HepG2 (cell line): ENCODE measurements around the gene KAZN.

Experiments used
- FOSL1 ChIP-seq: sonication (generic); formaldehyde crosslinking; IDR thresholded peaks from 2 replicates; pipeline ENCODE4 v1.9.0; 2021; ENCODE audit warnings: missing genetic modification reagents, borderline replicate concordance
- FOXM1 ChIP-seq: sonication (generic); formaldehyde crosslinking; IDR thresholded peaks from 2 replicates; pipeline ENCODE4 v1.5.0; 2020; ENCODE audit warnings: missing genetic modification reagents
- NFE2L1 ChIP-seq: sonication (generic); formaldehyde crosslinking; IDR thresholded peaks from 2 replicates; pipeline ENCODE4 v1.4.0; 2020; ENCODE audit warnings: missing genetic modification reagents, mild to moderate bottlenecking, borderline replicate concordance
- PCBP2 ChIP-seq: fragments of 200-400 bp; formaldehyde crosslinking; optimal IDR thresholded peaks from 2 replicates; pipeline ENCODE3; 2018; ENCODE audit warnings: low read length, low read depth; ENCODE audit not compliant: poor library complexity, severe bottlenecking
- RBM39 ChIP-seq: fragments of 200-400 bp; formaldehyde crosslinking; IDR thresholded peaks from one replicate; pipeline ENCODE4 v1.6.1; 2018; ENCODE audit warnings: antibody characterized with exemption, mild to moderate bottlenecking, low read depth, low read length; ENCODE audit not compliant: poor library complexity, severe bottlenecking
- SUZ12 ChIP-seq: fragments of 150-350 bp; IDR thresholded peaks from 2 replicates; pipeline ENCODE4 v1.6.1; 2014; ENCODE audit warnings: low read depth, low read length
- TAF1 ChIP-seq: sonication (generic); formaldehyde crosslinking; IDR thresholded peaks from 2 replicates; pipeline ENCODE4 v1.4.0; 2020; ENCODE audit warnings: missing genetic modification reagents
- ZBTB21 ChIP-seq: sonication (generic); formaldehyde crosslinking; IDR thresholded peaks from 2 replicates; pipeline ENCODE4 v1.4.0; 2020; ENCODE audit warnings: missing genetic modification reagents
- ZMAT3 ChIP-seq: sonication (generic); formaldehyde crosslinking; conservative IDR thresholded peaks from 2 replicates; pipeline ENCODE4 v1.7.0; 2021; ENCODE audit warnings: missing genetic modification reagents
- ZNF644 ChIP-seq: IDR thresholded peaks from 2 replicates; pipeline ENCODE4 v1.6.1; 2016; ENCODE audit warnings: low read depth
- TF ChIP-seq, protein P1 (sequence below): sonication (generic); formaldehyde crosslinking; IDR thresholded peaks from 2 replicates; pipeline ENCODE4 v1.8.1; 2022; ENCODE audit warnings: low read depth, mild to moderate bottlenecking, missing genetic modification reagents
- TF ChIP-seq, protein P2 (sequence below): sonication (generic); formaldehyde crosslinking; IDR thresholded peaks from 2 replicates; pipeline ENCODE4 v1.5.0; 2020; ENCODE audit warnings: missing genetic modification reagents
- TF ChIP-seq, protein P3 (sequence below): sonication (generic); formaldehyde crosslinking; IDR thresholded peaks from 2 replicates; pipeline ENCODE4 v1.8.0; 2022; ENCODE audit warnings: mild to moderate bottlenecking, missing genetic modification reagents; ENCODE audit not compliant: insufficient replicate concordance
- TF ChIP-seq, protein P4 (sequence below): sonication (generic); formaldehyde crosslinking; IDR thresholded peaks from 2 replicates; pipeline ENCODE4 v1.8.0; 2022; ENCODE audit warnings: mild to moderate bottlenecking, missing genetic modification reagents, moderate library complexity

DNA sequence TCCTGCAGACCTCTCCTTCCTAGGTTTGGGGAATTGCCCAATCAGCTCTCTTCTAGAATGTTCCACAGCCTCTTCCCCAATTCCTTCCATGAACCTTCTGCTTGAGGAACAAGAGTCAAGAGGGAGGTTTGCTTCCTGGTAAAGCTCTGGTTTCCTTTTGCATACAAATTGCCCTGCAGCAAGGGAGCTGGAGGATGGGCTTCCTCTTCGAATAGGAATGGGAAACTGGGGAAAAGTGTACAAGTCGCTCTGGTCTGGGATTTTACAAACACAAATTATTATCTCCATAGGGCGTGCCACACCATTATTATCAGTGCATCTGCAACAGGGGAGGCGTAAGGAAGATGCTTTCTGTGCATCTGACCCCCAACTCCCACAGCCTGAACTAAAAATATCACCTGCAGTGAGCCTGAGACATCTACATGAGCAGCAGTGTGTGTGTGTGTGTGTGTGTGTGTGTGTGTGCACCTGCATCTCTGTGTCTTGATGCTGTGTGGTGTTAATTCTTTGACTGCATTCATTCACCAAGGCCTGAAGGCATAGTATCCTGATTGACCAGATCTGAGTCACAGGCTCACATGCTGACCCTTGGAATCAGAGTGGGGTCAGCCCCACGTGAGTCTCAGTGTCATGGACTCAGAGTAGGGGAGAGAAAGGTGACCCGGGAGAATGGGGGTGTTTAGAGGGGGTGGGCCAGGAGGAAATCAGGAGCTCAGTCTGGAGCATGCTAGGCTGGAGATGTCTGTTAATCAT is 272.9 kb downstream of the KAZN start:
- TF ChIP-seq PCBP2 (no peak), FOXM1 (CRISPR knock-in tag) (no peak), ZNF644 (CRISPR knock-in tag) (no peak), TAF1 (no peak), ZMAT3 (CRISPR knock-in tag) (no peak), RBM39 (no peak), FOSL1 (CRISPR knock-in tag) (no peak), NFE2L1 (CRISPR knock-in tag) (no peak), ZBTB21 (CRISPR knock-in tag) (no peak), SUZ12 (no peak)
- TF ChIP-seq, protein P1, sequence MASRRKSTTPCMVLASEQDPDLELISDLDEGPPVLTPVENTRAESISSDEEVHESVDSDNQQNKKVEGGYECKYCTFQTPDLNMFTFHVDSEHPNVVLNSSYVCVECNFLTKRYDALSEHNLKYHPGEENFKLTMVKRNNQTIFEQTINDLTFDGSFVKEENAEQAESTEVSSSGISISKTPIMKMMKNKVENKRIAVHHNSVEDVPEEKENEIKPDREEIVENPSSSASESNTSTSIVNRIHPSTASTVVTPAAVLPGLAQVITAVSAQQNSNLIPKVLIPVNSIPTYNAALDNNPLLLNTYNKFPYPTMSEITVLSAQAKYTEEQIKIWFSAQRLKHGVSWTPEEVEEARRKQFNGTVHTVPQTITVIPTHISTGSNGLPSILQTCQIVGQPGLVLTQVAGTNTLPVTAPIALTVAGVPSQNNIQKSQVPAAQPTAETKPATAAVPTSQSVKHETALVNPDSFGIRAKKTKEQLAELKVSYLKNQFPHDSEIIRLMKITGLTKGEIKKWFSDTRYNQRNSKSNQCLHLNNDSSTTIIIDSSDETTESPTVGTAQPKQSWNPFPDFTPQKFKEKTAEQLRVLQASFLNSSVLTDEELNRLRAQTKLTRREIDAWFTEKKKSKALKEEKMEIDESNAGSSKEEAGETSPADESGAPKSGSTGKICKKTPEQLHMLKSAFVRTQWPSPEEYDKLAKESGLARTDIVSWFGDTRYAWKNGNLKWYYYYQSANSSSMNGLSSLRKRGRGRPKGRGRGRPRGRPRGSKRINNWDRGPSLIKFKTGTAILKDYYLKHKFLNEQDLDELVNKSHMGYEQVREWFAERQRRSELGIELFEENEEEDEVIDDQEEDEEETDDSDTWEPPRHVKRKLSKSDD (CRISPR knock-in tag), result no peak
- TF ChIP-seq, protein P2, sequence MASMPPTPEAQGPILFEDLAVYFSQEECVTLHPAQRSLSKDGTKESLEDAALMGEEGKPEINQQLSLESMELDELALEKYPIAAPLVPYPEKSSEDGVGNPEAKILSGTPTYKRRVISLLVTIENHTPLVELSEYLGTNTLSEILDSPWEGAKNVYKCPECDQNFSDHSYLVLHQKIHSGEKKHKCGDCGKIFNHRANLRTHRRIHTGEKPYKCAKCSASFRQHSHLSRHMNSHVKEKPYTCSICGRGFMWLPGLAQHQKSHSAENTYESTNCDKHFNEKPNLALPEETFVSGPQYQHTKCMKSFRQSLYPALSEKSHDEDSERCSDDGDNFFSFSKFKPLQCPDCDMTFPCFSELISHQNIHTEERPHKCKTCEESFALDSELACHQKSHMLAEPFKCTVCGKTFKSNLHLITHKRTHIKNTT (CRISPR knock-in tag), result no peak
- TF ChIP-seq, protein P3, sequence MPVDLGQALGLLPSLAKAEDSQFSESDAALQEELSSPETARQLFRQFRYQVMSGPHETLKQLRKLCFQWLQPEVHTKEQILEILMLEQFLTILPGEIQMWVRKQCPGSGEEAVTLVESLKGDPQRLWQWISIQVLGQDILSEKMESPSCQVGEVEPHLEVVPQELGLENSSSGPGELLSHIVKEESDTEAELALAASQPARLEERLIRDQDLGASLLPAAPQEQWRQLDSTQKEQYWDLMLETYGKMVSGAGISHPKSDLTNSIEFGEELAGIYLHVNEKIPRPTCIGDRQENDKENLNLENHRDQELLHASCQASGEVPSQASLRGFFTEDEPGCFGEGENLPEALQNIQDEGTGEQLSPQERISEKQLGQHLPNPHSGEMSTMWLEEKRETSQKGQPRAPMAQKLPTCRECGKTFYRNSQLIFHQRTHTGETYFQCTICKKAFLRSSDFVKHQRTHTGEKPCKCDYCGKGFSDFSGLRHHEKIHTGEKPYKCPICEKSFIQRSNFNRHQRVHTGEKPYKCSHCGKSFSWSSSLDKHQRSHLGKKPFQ (CRISPR knock-in tag), result no peak
- TF ChIP-seq, protein P4, sequence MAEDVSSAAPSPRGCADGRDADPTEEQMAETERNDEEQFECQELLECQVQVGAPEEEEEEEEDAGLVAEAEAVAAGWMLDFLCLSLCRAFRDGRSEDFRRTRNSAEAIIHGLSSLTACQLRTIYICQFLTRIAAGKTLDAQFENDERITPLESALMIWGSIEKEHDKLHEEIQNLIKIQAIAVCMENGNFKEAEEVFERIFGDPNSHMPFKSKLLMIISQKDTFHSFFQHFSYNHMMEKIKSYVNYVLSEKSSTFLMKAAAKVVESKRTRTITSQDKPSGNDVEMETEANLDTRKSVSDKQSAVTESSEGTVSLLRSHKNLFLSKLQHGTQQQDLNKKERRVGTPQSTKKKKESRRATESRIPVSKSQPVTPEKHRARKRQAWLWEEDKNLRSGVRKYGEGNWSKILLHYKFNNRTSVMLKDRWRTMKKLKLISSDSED, result no peak
